HG02943 (cell line): ENCODE measurements around the gene LMF1.

Source experiments
- ATAC-seq: cut with Tn5 transposase; IDR thresholded peaks from one replicate; pipeline ENCODE4 v1.9.1; 2021; ENCODE audit warnings: mild to moderate bottlenecking, low read depth, moderate library complexity; ENCODE audit not compliant: unreplicated experiment

Gene LMF1

GRCh38 chr16:986411-986810 is 15.6 kb upstream of the LMF1 start:
- ATAC-seq = no peak

GRCh38 chr16:985646-986400 is 15.0 kb upstream of the LMF1 start:
- no peak for ATAC-seq

- ATAC-seq = no peak
Observed at GRCh38 chr16:984736-985636, 14.2 kb upstream of the LMF1 start.

GRCh38 chr16:984121-984694 is 13.4 kb upstream of the LMF1 start:
- no peak for ATAC-seq

GRCh38 chr16:983044-984030 is 12.6 kb upstream of the LMF1 start:
- no peak for ATAC-seq

GRCh38 chr16:982145-983043 is 11.6 kb upstream of the LMF1 start:
- no peak for ATAC-seq

GRCh38 chr16:981695-982144 is 10.9 kb upstream of the LMF1 start, which contains the start of gene SOX8:
Gene SOX8, plus strand, starts transcription at chr16:981770. Its CDS starts 153 bp downstream, at chr16:981923.
- ATAC-seq = no peak

- ATAC-seq = no peak
Observed at GRCh38 chr16:980595-980854, 9.7 kb upstream of the LMF1 start.

- ATAC-seq = no peak
Observed at GRCh38 chr16:979859-980594, 9.2 kb upstream of the LMF1 start.

- ATAC-seq = no peak
Observed at GRCh38 chr16:979147-979546, 8.4 kb upstream of the LMF1 start.

GRCh38 chr16:978403-978802 is 7.6 kb upstream of the LMF1 start:
- ATAC-seq = no peak

- no peak for ATAC-seq
Observed at GRCh38 chr16:977896-978295, 7.1 kb upstream of the LMF1 start.

- no peak for ATAC-seq
Observed at GRCh38 chr16:977081-977701, 6.4 kb upstream of the LMF1 start.

GRCh38 chr16:976389-976931 is 5.7 kb upstream of the LMF1 start:
- ATAC-seq = no peak

GRCh38 chr16:975291-975690 is 4.5 kb upstream of the LMF1 start:
- ATAC-seq = no peak

GRCh38 chr16:974611-975261 is 4.0 kb upstream of the LMF1 start:
- ATAC-seq = no peak

- no peak for ATAC-seq
Observed at GRCh38 chr16:974001-974601, 3.3 kb upstream of the LMF1 start.
